PC-9 (cell line): ENCODE results near the gene SYAP1. TPM values are rescaled to one million over a fixed set of nuclear protein-coding genes. Genes with fewer than 3 reads are reported as not detected.

Source experiments
- BruUV-seq: library from RNA; stranded (reverse); fragments of 400-500 nt; replicated peaks from 2 replicates; lab custom pipeline; 2021; lab: Mats Ljungman, UMichigan
- CTCF ChIA-PET: fragments of 300-600 bp; sonication (Branson Sonifier 250); formaldehyde crosslinking; loops from one replicate; lab custom pipeline; 2022; ENCODE audit warnings: antibody characterized with exemption; lab: Charles Lee
- POLR2A ChIA-PET: fragments of 300-600 bp; sonication (Branson Sonifier 250); formaldehyde crosslinking; loops from one replicate; lab custom pipeline; 2022; ENCODE audit warnings: antibody characterized with exemption; ENCODE audit not compliant: unreplicated experiment; lab: Charles Lee
- DNase-seq, 2 experiments: peaks; one replicate each; pipeline versions ENCODE4 v3.0.0 to v3.0.0-alpha.2; 2015 to 2022; ENCODE audit warnings: mixed read lengths in 1 of 2
- H2AFZ ChIP-seq: fragments of 200-600 bp; sonication (generic); 2 replicates; pipeline ENCODE4 v1.8.1; 2017; ENCODE audit warnings: antibody characterized with exemption
- H3F3A ChIP-seq: fragments of 200-600 bp; sonication (generic); 2 replicates; pipeline ENCODE4 v1.8.1; 2017; ENCODE audit warnings: antibody characterized with exemption, mild to moderate bottlenecking, low read depth; ENCODE audit not compliant: insufficient read depth
- H3K27ac ChIP-seq: fragments of 200-600 bp; sonication (generic); 2 replicates; pipeline ENCODE4 v1.6.1; 2016; ENCODE audit warnings: mixed run types
- H3K27me3 ChIP-seq: fragments of 200-600 bp; sonication (generic); 2 replicates; pipeline ENCODE4 v1.6.1; 2016; ENCODE audit warnings: low read depth, mixed run types; ENCODE audit not compliant: insufficient read depth
- H3K36me3 ChIP-seq: fragments of 200-600 bp; sonication (generic); 2 replicates; pipeline ENCODE4 v1.6.1; 2016; ENCODE audit warnings: low read depth, mixed run types
- H3K4me1 ChIP-seq: fragments of 200-600 bp; sonication (generic); replicated peaks from 2 replicates; pipeline ENCODE4 v1.6.1; 2016; ENCODE audit warnings: mixed run types; ENCODE audit not compliant: insufficient read depth
- H3K4me2 ChIP-seq: fragments of 200-600 bp; sonication (generic); 2 replicates; pipeline ENCODE4 v1.6.1; 2017; ENCODE audit warnings: mixed run types
- H3K4me3 ChIP-seq: fragments of 200-600 bp; sonication (generic); 2 replicates; pipeline ENCODE4 v1.6.1; 2016; ENCODE audit warnings: mixed run types
- H3K79me2 ChIP-seq: fragments of 200-600 bp; sonication (generic); 2 replicates; pipeline ENCODE4 v1.6.1; 2017; ENCODE audit warnings: low read depth, mixed run types
- H3K9me2 ChIP-seq: fragments of 200-600 bp; sonication (generic); 2 replicates; pipeline ENCODE4 v1.8.1; 2017; ENCODE audit warnings: mild to moderate bottlenecking; ENCODE audit not compliant: insufficient read depth
- H3K9me3 ChIP-seq: fragments of 200-600 bp; sonication (generic); 2 replicates; pipeline ENCODE4 v1.8.1; 2016; ENCODE audit warnings: low read depth; ENCODE audit not compliant: insufficient read depth
- H4K20me1 ChIP-seq: fragments of 200-600 bp; sonication (generic); 2 replicates; pipeline ENCODE4 v1.8.1; 2017; ENCODE audit not compliant: insufficient read depth
- EZH2 ChIP-seq: fragments of 200-600 bp; sonication (generic); IDR thresholded peaks from 2 replicates; pipeline ENCODE4 v1.8.0; 2017; ENCODE audit warnings: antibody characterized with exemption, low read depth
- intact Hi-C: fragments of 100-400 bp; cut with micrococcal nuclease; formaldehyde crosslinking; loops from one replicate; pipeline ENCODE4 v1.10.0; 2022; ENCODE audit not compliant: unreplicated experiment
- total RNA-seq: library from RNA; stranded (reverse); gene quantifications from 2 replicates; pipeline ENCODE4 v1.2.3, GENCODE V29; 2021
- TF ChIP-seq, protein P1 (sequence below): fragments of 200-600 bp; sonication (generic); conservative IDR thresholded peaks from 2 replicates; pipeline ENCODE4 v1.6.1; 2017; ENCODE audit warnings: mixed run types, antibody characterized with exemption, mild to moderate bottlenecking, moderate library complexity

The SYAP1 gene
- total RNA-seq, 1 experiment from 2014 or later: 41.2 TPM

DNA sequence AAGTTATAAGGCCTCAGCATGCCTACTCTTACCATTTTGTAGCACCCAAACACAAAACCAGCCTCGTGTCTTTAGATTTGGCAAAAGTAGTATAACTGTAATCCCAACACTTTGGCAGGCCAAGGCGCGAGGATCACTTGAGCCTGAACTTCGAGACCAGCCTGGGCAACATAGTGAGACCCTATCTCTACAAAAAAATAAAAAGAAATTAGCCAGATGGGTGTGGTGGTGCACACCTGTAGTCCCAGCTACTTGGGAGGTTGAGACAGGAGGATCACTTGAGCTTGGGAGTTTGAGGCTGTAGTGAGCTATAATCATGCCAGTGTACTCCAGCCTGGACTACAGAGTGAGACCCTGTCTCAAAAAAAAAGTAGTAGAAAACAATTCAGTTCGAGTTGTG lies 17.6 kb downstream of the SYAP1 start:
- BruUV-seq: no TSS peak
- H3K36me3 ChIP-seq: no peaks in the 10 kb centered on the region; the same call in 1 of the 2 replicates

DNA sequence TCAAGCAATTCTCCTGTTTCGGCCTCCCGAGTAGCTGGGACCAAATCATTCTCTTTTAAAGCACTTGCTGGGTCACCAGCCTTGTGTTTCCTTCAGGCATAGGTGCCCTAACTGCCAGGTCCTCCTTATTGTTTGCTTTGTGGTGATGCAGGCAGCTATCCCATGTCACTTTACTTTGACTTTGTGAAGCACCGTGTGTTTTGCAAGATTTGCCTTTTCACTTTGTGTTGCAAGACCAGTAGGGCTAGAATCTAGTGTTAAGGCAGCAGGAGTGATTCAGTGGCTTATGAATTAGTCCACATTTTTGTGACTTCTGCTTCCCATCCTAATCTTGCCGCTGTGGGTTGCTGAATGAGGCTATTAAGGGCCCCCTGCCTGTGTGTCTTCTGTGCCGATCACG lies 20.2 kb downstream of the SYAP1 start:
- TF ChIP-seq EZH2: no peak
- TF ChIP-seq, protein P1, sequence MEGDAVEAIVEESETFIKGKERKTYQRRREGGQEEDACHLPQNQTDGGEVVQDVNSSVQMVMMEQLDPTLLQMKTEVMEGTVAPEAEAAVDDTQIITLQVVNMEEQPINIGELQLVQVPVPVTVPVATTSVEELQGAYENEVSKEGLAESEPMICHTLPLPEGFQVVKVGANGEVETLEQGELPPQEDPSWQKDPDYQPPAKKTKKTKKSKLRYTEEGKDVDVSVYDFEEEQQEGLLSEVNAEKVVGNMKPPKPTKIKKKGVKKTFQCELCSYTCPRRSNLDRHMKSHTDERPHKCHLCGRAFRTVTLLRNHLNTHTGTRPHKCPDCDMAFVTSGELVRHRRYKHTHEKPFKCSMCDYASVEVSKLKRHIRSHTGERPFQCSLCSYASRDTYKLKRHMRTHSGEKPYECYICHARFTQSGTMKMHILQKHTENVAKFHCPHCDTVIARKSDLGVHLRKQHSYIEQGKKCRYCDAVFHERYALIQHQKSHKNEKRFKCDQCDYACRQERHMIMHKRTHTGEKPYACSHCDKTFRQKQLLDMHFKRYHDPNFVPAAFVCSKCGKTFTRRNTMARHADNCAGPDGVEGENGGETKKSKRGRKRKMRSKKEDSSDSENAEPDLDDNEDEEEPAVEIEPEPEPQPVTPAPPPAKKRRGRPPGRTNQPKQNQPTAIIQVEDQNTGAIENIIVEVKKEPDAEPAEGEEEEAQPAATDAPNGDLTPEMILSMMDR: no peak
- no peak overlapping the region for H3K4me3 ChIP-seq
- no peaks in the 10 kb centered on the region for H3K9me2 ChIP-seq
- ChIA-PET CTCF (no interaction called here), POLR2A (no interaction called here)
- peak overlapping the region; percentile 44 for H3K27ac ChIP-seq
- H2AFZ ChIP-seq: no peak overlapping the region
- H3K4me1 ChIP-seq: peaks cover 10% of the 10 kb centered on the region
- H4K20me1 ChIP-seq: no peaks in the 10 kb centered on the region
- no peaks in the 10 kb centered on the region; the same call in 1 of the 2 replicates for H3K36me3 ChIP-seq
- H3K27me3 ChIP-seq: no peaks in the 10 kb centered on the region
- H3K79me2 ChIP-seq: no peaks in the 10 kb centered on the region
- peaks cover 15% of the 10 kb centered on the region for H3F3A ChIP-seq
- DNase-seq: peak in 1 of 2 experiments; percentile 87
- H3K4me2 ChIP-seq: peak overlapping the region; percentile 43; the same call in 1 of the 2 replicates
- no peaks in the 10 kb centered on the region for H3K9me3 ChIP-seq
- BruUV-seq: no TSS peak
- intact Hi-C loops: no loop called here

More for the DNA sequence above, 17.6 kb downstream of the SYAP1 start:
- no peaks in the 10 kb centered on the region for H3K9me2 ChIP-seq
- H3K9me3 ChIP-seq: no peaks in the 10 kb centered on the region
- no peaks in the 10 kb centered on the region for H3K79me2 ChIP-seq
- no peak for DNase-seq
- H3K27ac ChIP-seq: no peak overlapping the region
- ChIA-PET POLR2A (no interaction called here), CTCF (no interaction called here)
- no peak for TF ChIP-seq EZH2
- TF ChIP-seq, protein P1: no peak
- H3K4me2 ChIP-seq: no peak overlapping the region
- intact Hi-C loops: no loop called here
- no peaks in the 10 kb centered on the region for H4K20me1 ChIP-seq
- peaks cover 15% of the 10 kb centered on the region for H3F3A ChIP-seq
- H3K4me1 ChIP-seq: peaks cover 10% of the 10 kb centered on the region
- H3K27me3 ChIP-seq: no peaks in the 10 kb centered on the region
- no peak overlapping the region for H2AFZ ChIP-seq
- H3K4me3 ChIP-seq: no peak overlapping the region

DNA sequence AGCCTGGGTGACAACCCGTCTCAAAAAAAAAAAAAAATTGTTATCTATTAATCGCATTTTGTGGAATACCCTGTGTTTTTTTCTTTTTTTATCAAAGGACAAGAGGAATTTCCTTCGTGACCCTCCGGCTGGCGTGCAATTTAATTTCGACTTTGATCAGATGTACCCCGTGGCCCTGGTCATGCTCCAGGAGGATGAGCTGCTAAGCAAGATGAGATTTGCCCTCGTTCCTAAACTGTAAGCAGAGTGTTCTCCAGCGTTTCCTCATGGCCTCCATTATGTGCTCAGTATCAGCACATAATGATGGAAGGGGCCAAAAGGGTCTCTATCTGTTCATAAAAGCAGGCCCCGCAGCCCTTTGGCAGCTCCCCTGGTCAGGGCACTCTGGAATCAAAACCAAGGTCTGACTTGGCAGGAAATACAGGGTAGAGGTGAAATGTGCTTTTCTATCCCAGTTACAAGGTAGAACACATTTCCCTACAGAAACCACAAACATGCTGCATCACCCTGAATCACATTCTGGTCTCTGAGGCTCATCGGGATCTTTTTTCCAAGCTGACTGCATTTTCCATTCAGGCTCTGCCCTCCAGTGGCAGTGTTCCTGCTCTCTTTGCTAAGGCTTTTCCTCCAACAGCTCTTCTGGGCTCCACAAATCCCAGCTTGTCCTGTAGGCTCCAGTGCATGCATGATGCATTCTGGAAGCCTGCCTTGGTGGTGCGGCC lies 24.4 kb downstream of the SYAP1 start:
- POLR2A ChIA-PET: interaction anchor here (0.6 kb wide), 2 partner anchors 33 to 48 kb away, joined by 3 to 8 read pairs; no protein-coding TSS in a partner anchor
- Histone ChIP-seq H4K20me1 (no peaks in the 10 kb centered on the region), H3K27ac (peak overlapping the region; percentile 46; the same call in 1 of the 2 replicates), H3K4me3 (no peak overlapping the region), H3K9me2 (no peaks in the 10 kb centered on the region), H3K36me3 (no peaks in the 10 kb centered on the region), H3K79me2 (no peaks in the 10 kb centered on the region), H2AFZ (no peak overlapping the region), H3K27me3 (no peaks in the 10 kb centered on the region), H3K4me2 (no peak overlapping the region), H3K9me3 (no peaks in the 10 kb centered on the region), H3F3A (peaks cover 13% of the 10 kb centered on the region), H3K4me1 (peaks cover 10% of the 10 kb centered on the region)
- intact Hi-C loops: no loop called here
- BruUV-seq: no TSS peak
- TF ChIP-seq EZH2: no peak
- TF ChIP-seq, protein P1: no peak
- peak; percentile 3 to 42 for DNase-seq
- CTCF ChIA-PET: interaction anchor here (0.7 kb wide), 1 partner anchor 10 kb away, joined by 3 read pairs; no protein-coding TSS in a partner anchor
